PC-9 (cell line): ENCODE results near the gene DOCK6. TPM values are rescaled to one million over a fixed set of nuclear protein-coding genes. Genes with fewer than 3 reads are reported as not detected.

Experiments used
- BruUV-seq: library from RNA; stranded (reverse); fragments of 400-500 nt; replicated peaks from 2 replicates; lab custom pipeline; 2021; lab: Mats Ljungman, UMichigan
- CTCF ChIA-PET: fragments of 300-600 bp; sonication (Branson Sonifier 250); formaldehyde crosslinking; loops from one replicate; lab custom pipeline; 2022; ENCODE audit warnings: antibody characterized with exemption; lab: Charles Lee
- POLR2A ChIA-PET: fragments of 300-600 bp; sonication (Branson Sonifier 250); formaldehyde crosslinking; loops from one replicate; lab custom pipeline; 2022; ENCODE audit warnings: antibody characterized with exemption; ENCODE audit not compliant: unreplicated experiment; lab: Charles Lee
- DNase-seq, 2 experiments: peaks; one replicate each; pipeline versions ENCODE4 v3.0.0 to v3.0.0-alpha.2; 2015 to 2022; ENCODE audit warnings: mixed read lengths in 1 of 2
- H2AFZ ChIP-seq: fragments of 200-600 bp; sonication (generic); 2 replicates; pipeline ENCODE4 v1.8.1; 2017; ENCODE audit warnings: antibody characterized with exemption
- H3F3A ChIP-seq: fragments of 200-600 bp; sonication (generic); 2 replicates; pipeline ENCODE4 v1.8.1; 2017; ENCODE audit warnings: antibody characterized with exemption, mild to moderate bottlenecking, low read depth; ENCODE audit not compliant: insufficient read depth
- H3K27ac ChIP-seq: fragments of 200-600 bp; sonication (generic); 2 replicates; pipeline ENCODE4 v1.6.1; 2016; ENCODE audit warnings: mixed run types
- H3K27me3 ChIP-seq: fragments of 200-600 bp; sonication (generic); 2 replicates; pipeline ENCODE4 v1.6.1; 2016; ENCODE audit warnings: low read depth, mixed run types; ENCODE audit not compliant: insufficient read depth
- H3K36me3 ChIP-seq: fragments of 200-600 bp; sonication (generic); 2 replicates; pipeline ENCODE4 v1.6.1; 2016; ENCODE audit warnings: low read depth, mixed run types
- H3K4me1 ChIP-seq: fragments of 200-600 bp; sonication (generic); replicated peaks from 2 replicates; pipeline ENCODE4 v1.6.1; 2016; ENCODE audit warnings: mixed run types; ENCODE audit not compliant: insufficient read depth
- H3K4me2 ChIP-seq: fragments of 200-600 bp; sonication (generic); 2 replicates; pipeline ENCODE4 v1.6.1; 2017; ENCODE audit warnings: mixed run types
- H3K4me3 ChIP-seq: fragments of 200-600 bp; sonication (generic); 2 replicates; pipeline ENCODE4 v1.6.1; 2016; ENCODE audit warnings: mixed run types
- H3K79me2 ChIP-seq: fragments of 200-600 bp; sonication (generic); 2 replicates; pipeline ENCODE4 v1.6.1; 2017; ENCODE audit warnings: low read depth, mixed run types
- H3K9me2 ChIP-seq: fragments of 200-600 bp; sonication (generic); 2 replicates; pipeline ENCODE4 v1.8.1; 2017; ENCODE audit warnings: mild to moderate bottlenecking; ENCODE audit not compliant: insufficient read depth
- H3K9me3 ChIP-seq: fragments of 200-600 bp; sonication (generic); 2 replicates; pipeline ENCODE4 v1.8.1; 2016; ENCODE audit warnings: low read depth; ENCODE audit not compliant: insufficient read depth
- H4K20me1 ChIP-seq: fragments of 200-600 bp; sonication (generic); 2 replicates; pipeline ENCODE4 v1.8.1; 2017; ENCODE audit not compliant: insufficient read depth
- CTCF ChIP-seq: fragments of 200-600 bp; sonication (generic); conservative IDR thresholded peaks from 2 replicates; pipeline ENCODE4 v1.6.1; 2017; ENCODE audit warnings: mixed run types, antibody characterized with exemption, mild to moderate bottlenecking, moderate library complexity
- EZH2 ChIP-seq: fragments of 200-600 bp; sonication (generic); IDR thresholded peaks from 2 replicates; pipeline ENCODE4 v1.8.0; 2017; ENCODE audit warnings: antibody characterized with exemption, low read depth
- intact Hi-C: fragments of 100-400 bp; cut with micrococcal nuclease; formaldehyde crosslinking; loops from one replicate; pipeline ENCODE4 v1.10.0; 2022; ENCODE audit not compliant: unreplicated experiment
- total RNA-seq: library from RNA; stranded (reverse); gene quantifications from 2 replicates; pipeline ENCODE4 v1.2.3, GENCODE V29; 2021

DOCK6 gene
- total RNA-seq, 1 experiment from 2014 or later, result 32.5 TPM

DNA sequence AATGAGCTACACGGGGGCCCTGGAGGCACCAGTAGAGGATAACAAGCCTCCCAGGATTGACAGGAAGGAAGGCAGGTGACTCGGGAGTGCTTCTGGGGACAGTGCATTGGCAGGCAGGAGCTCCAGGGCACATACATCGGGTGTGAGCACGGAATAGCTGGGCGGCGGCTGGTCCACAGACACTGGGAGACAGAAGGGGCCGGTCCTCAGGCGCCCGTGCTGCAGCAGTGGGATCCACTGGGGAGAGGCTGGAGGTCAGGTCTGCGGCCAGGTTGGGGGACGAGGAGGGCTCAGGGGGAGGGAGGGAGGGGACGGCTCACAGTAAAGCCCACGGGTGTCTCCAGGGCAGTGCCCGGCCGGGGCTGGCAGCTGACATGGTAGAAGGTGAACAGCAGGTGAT lies 25.0 kb downstream of the DOCK6 start:
- ChIA-PET POLR2A (no interaction called here), CTCF (no interaction called here)
- no peak overlapping the region for H3K27ac ChIP-seq
- BruUV-seq, result no TSS peak
- no peaks in the 10 kb centered on the region for H3K27me3 ChIP-seq
- H3K36me3 ChIP-seq, result no peaks in the 10 kb centered on the region
- no peaks in the 10 kb centered on the region for H3F3A ChIP-seq
- no peaks in the 10 kb centered on the region for H3K9me3 ChIP-seq
- no peak overlapping the region for H3K4me3 ChIP-seq
- intact Hi-C loops, result no loop called here
- no peak for DNase-seq
- no peaks in the 10 kb centered on the region for H3K4me1 ChIP-seq
- no peak overlapping the region for H2AFZ ChIP-seq
- no peaks in the 10 kb centered on the region for H3K9me2 ChIP-seq
- no peak overlapping the region for H3K4me2 ChIP-seq
- no peak for TF ChIP-seq EZH2
- TF ChIP-seq CTCF, result no peak
- no peaks in the 10 kb centered on the region for H3K79me2 ChIP-seq
- no peaks in the 10 kb centered on the region for H4K20me1 ChIP-seq

DNA sequence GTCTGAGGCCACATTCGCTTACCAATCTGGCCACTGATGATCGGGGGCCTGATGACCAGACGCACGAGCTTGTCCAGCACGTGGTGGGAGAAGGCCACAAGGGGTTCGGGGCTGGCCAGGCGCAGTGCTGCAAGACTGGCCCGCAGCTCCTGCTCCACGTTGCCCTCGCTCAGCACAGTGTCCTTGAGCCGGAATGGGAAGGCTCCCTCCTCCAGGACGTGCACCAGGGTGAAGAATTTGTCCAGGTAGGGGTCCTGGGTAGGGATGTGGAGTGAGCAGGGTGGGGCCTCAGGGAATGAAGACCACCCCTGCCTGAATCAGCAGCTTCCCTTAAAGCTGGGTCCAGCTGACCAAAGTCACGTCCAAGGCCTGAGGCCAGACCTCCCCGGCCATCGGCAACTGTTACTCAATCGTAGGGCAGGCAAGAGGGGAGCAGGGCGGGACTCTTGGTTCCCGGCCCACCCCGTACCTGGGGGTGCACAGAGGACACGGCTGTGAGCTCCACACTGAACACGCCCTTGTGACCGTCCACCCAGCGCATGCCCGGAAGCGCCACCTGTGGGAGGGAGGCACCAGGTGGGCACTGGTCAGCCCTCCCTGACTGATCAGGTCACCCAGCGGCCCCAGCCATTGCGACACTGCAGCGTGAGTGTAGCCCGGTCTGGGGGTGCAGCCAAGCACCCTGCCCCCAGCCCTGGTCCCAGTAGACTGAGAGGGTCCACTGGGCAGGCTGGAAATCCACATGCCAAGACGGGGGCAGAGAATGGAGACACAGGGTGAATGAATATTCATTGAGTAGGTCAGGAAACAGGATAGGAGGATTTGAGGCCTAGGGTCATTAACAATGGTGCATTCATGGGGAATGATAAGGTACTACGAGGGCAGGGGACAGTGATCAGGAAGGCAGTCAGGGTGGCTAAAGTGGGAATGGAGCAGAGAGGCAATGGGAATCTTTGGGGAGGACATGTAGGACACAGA lies 25.7 kb downstream of the DOCK6 start:
- Histone ChIP-seq H4K20me1 (no peaks in the 10 kb centered on the region), H3K4me1 (no peaks in the 10 kb centered on the region), H3K4me3 (no peak overlapping the region), H3K27ac (no peak overlapping the region), H2AFZ (no peak overlapping the region), H3K36me3 (no peaks in the 10 kb centered on the region), H3K9me2 (no peaks in the 10 kb centered on the region), H3F3A (no peaks in the 10 kb centered on the region), H3K79me2 (no peaks in the 10 kb centered on the region), H3K27me3 (no peaks in the 10 kb centered on the region), H3K4me2 (no peak overlapping the region), H3K9me3 (no peaks in the 10 kb centered on the region)
- POLR2A ChIA-PET, result no interaction called here
- BruUV-seq, result no TSS peak
- no peak for DNase-seq
- intact Hi-C loops, result no loop called here
- TF ChIP-seq EZH2, result no peak
- no peak for TF ChIP-seq CTCF
- CTCF ChIA-PET, result no interaction called here

GRCh38 chr19:11234486-11235075 lies 27.7 kb downstream of the DOCK6 start:
- no peak for TF ChIP-seq CTCF
- no peak for TF ChIP-seq EZH2
- no peaks in the 10 kb centered on the region for H3K9me2 ChIP-seq
- H3K27ac ChIP-seq, result no peak overlapping the region
- ChIA-PET CTCF (no interaction called here), POLR2A (interaction anchor here (0.7 kb wide), 1 partner anchor 156 kb away, joined by 4 read pairs; no protein-coding TSS in a partner anchor)
- no peaks in the 10 kb centered on the region for H4K20me1 ChIP-seq
- H3F3A ChIP-seq, result no peaks in the 10 kb centered on the region
- H3K9me3 ChIP-seq, result no peaks in the 10 kb centered on the region
- H3K4me3 ChIP-seq, result no peak overlapping the region
- no peaks in the 10 kb centered on the region for H3K27me3 ChIP-seq
- intact Hi-C loops, result no loop called here
- H2AFZ ChIP-seq, result no peak overlapping the region
- BruUV-seq, result no TSS peak
- no peak for DNase-seq
- no peaks in the 10 kb centered on the region for H3K36me3 ChIP-seq
- H3K4me1 ChIP-seq, result no peaks in the 10 kb centered on the region
- no peaks in the 10 kb centered on the region for H3K79me2 ChIP-seq
- H3K4me2 ChIP-seq, result no peak overlapping the region
